ENCODE measurements around the gene ZDHHC20.

Gene ZDHHC20

DNA sequence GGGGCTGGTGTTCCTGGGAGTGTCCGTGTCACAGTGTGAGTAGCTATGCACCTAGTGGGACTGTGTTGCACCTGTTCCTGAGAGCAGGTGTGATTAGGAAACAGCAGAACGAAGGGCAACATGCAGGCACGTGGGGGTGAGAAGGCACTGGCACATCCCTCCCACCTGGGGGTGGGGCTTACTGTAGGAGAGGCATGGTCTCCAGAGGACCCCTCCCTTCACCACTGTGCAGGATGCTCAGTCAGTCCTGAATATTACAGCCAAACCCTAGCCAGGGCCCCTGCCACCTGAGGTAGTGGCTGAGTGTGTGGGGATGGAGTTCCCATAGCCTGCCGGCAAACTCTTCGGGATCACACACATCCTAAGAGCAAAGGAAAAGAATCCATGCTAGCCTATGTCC, 99.2 kb downstream of the ZDHHC20 start:
- no peak for DNase-seq

DNA sequence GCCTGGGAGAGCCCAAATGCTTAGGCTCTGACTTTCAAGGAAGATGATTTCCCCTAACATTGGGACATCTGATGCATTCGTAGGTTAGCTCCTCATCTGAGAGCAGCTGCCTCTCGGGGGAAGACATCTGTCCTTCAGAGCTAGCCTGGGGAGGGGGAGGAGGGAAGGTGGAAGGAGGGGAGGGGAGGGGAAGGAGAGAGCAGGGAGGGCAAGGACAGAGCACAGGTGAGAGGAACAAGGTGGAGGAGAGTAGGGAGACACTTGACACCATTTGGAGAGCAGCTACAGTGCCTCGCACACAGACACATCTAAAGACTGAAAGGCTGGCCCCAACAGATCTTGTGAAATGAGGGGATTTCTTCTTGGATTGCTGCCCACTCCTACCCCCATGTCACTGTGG, 103.8 kb downstream of the ZDHHC20 start:
- no peak for DNase-seq

DNA sequence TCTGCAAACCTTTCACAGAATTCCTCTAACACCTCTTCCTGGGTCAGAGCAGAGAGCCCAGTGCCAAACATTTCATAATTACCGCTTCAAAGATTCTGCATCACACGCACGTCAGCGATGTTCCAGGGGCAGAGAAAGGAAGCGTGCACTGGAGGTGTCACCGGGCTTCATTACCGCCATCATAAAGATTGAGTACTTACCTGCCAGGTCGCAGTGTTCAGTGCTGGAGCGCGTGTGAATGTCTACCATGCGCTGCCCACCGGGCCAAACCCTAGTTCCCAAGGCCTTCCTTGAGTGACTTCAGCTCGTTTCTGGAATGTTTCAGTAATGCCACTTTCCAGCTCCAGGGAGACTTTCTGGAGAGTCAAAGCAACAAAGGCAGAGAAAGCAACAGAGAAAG, 104.4 kb downstream of the ZDHHC20 start:
- DNase-seq = no peak

DNA sequence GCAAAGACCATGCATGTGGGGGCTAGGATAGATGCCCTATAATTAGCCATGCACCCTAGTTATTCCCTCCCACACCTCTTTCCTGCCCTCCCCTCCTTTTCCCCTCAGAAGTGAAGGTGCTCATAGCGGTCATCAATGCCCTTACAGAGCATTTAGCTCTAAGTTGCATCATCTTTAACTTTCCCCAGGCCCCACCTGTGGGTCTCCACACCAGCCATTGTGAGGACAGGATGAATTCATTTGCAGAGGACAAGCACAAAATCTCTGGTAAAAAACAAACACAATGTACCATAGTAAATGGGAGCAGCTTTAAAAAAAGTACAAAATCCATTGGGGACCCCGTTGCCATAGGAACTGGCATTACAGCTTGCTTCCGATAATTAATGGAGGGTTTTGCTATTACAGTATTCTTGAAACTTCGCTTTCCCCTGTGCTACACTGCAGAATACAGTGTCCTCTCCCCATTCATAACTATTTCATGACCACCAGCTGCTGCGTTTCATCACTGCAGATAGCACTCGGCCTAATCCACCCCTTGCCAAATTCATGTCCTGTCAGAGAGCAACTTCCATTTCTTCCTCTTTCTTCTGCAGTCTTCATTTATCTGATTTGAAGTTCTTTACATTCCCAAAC, 110.5 kb downstream of the ZDHHC20 start:
- no peak for DNase-seq

DNA sequence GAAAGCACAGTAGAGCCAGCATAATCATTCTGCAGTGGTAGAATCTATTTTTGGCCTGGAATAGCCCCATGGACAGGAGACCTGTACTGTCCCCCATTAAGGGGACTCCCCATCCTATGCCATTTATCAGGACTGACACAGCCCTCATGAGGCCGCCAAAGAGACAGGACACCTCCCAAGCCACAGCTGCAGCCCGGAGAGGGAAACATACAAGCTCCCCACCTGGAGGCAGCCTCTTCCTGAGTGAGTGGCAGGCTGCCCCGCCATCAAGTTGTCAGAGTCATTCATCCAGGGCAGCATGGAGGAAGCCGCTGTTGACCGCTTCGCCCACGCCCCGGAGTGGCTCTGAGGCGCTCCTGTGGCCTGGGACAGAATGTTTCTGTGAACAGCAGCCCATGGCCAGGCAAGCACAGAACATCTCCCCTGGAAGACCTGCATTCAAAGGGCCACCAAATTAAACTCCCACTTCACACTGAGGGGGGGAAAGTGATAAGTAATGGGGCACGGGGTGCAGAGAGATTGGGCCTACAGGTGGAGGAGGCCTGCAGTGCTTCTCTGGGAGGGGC, 111.3 kb downstream of the ZDHHC20 start:
- no peak for DNase-seq

DNA sequence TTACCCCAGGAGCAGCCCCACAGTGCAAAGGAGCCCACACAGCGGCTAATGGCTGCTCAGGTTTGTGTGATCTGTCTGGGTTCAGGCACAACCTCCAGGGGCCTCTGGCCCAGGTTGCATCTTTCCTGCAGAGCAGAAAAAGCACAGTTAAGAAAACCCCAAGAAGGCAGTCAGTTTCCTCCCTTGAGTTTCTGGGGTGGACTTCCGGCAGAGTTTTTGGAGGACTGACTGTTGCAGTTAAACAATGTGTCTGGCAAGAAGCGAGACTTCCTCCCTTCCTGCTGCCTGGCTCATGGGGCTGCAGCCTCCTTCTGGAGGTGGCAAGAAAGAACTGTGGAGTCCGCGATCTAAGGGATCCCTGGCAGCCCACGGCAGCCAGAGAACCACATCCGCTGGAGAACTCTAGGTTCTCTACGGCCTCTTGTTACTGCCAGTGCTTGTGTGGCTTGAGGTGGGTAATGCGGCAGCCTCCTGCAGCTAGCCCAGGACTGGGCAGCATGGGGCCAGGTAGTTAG, 114.4 kb downstream of the ZDHHC20 start:
- peak in 5 of 6 experiments; percentile 7 to 55 (median 43) for DNase-seq

DNA sequence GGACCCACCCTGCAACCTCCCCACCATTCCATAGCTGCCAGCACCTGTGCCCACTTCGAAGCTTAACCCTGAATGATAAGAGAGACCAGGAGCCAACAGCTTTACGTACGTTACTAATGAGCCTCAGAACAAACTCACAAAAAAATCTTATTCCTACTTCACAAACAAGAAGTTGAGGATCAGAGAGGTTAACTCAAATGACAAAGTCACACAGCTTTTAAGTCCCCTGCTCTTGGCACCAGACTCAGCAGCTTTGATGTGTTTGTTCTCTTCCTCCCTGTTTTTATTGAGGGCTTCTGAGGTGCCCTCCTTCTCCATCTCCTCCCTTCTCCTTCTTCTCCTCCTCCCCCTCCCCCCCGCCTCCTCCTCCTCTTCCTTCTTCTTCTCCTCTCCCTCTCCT, 115.4 kb downstream of the ZDHHC20 start:
- DNase-seq = no peak

DNA sequence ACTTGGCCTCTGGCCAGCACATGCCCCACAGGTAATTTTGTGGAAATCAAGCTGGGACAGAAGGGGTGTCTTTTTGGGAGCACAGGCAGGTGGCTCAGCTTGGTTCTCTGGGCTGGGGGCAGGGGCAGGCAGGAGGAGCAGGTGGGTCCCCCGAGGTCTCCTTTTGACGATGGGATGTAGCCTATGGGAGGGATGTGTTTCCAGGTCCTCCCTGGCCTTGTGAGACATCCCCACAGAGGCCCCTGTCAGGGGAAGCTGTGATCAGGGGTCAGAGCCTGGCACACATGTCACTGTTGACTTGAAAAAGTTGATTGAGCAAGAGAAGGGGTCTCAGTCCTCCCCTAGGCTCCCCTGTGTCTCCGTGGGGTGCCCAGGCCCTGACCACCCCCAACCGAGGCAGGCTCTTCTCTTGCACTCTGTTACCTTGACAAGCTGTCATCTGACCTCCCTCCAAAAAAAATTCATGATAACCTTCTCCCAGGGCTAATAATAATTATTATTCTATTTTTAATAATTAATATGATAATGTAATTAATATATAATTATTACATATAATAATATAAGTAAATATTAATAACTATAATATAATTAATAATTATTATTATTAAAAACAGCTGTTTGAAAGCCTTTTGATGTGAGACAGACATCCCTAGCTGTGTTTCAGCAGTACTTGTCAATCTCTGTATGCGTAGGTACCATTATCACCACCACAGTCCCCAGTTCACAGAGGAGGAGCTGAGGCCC, 116.2 kb downstream of the ZDHHC20 start:
- no peak for DNase-seq

DNA sequence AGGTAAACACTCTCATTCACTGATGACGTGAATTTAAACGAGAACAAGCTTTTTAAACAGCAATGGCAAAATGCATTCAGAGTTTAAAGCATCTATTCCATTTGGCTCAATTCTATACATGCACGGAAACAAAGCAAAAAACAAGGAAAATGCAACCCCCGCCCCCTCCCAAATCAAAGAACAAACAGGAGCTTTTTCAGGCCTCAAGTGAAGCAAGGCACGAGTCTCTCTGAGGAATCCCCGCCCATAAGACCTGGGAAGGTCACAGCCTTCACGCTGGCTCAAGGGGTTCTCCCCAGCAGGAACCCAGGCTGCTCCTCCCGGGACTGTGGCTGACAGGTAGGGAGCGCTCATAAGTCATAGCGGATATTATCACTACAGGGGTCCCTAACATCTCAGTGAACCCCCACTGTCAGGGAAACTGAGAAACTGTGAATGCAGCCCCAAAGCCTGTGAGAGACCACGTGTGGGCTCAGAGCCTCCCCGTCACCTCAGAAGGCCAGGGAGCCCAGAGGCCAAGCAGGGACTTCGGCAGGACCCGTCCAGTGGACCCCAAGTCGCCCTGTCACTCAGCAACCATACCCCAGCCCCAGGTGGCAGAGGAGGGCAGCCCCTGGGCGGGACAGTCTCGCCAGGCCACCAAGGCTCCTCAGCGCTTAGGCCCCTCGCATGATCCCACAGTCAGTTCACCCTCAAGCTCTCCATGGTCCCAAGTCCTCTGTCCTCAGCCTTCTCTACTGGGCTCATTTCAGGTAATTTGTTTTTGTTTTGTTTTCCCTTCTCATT, 117.3 kb downstream of the ZDHHC20 start:
- DNase-seq = no peak

DNA sequence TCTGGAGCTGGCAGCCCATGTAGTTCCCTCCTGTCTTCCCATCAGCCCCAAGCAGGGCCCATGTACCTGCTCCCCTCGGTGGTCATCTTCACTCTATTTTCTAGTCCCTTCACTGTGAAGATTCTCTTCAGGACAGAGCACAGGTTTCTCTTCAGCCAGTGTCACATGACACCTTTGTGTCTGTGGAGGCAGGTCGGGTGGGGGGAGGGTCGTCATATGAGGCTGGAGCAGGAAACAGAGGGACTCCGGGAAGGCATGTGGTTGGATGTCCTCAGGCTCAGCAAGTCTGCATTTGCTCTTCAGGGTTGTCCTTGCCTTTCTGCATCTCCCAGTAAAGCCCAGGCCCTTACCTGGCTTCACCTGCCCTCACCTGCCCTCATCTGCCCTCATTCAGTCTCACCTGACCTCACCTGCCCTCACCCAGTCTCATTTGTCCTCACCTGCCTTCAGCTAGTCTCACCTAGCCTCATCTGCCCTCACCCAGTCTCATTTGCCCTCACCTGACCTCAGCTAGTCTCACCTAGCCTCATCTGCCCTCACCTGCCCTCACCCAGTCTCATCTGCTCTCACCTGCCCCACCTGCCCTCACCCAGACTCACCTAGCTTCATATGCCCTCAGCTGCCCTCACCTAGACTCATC, 120.3 kb downstream of the ZDHHC20 start:
- DNase-seq = no peak

DNA sequence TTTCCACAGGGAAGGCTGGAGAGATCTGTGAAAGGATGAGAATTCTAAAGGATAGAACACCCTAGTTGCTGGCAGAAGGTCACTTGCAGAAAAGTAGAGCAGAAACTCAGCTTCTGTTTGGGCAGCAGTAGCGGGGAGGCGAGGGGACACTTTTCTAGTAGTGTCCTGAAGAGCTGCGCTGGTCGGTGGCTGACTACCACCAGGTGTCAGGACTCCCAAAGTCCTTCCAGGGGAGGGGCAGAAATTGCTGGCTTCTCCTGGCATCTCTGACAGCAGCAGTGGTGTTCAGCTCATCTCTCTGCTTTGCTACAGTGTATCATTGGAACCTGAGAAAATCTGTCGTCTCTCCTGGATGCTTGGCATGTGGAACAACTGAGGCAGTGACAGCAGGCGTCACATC, 120.9 kb downstream of the ZDHHC20 start:
- no peak for DNase-seq

DNA sequence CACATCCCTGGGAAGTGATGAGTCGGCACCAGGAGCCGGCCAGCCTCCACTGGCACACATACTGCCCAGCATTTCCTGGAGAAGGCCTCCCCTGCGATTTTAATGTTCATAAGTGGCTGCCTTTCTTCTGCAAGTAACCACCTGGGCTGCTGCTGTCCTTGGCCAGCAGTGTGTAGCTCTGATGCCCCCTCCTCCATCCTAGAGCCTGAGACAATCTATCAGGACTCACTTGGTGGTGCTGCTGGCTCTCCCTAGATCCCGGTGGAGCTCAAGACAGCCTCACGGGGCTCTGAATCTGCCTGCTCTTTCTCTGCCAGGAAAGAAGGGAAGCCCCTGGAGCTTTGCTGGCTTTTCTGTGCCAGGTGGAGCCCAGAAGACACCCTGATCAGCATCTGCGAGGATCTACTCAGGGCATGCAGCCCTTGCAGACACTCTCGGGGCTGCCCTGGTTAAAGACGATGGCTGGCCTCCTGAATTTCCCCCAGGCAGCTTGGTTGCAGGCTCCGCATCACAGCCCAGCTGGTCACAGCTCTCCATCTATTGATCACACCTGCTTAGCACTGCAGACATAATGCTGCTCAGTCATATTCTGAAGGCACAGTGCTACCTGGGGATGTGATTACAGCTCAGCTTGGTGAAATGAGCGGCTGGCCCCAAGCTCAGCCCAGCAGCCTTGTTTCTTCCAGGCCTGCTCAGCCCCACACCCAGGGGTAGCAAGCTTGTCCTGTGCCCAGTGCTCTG, 122.3 kb downstream of the ZDHHC20 start:
- no peak for DNase-seq

DNA sequence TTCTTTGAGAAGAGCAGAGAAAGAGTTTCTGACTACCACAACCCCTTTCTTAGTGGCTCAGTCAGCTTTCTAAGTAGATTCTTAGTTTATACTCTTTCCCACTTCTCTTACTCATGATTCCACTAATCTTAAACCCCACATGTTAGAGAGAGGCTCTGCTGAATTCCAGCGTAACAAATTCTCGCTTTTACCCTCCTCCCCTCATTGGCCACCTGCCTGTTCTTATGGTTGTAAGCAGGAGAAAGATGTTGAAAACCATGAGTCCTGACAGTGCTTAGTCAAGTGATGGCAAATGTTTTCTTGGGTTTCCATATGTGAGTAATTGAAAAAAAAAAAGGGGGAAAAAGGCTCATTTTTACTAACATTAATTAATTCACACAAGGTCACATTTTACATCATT, 125.9 kb downstream of the ZDHHC20 start:
- no peak for DNase-seq

DNA sequence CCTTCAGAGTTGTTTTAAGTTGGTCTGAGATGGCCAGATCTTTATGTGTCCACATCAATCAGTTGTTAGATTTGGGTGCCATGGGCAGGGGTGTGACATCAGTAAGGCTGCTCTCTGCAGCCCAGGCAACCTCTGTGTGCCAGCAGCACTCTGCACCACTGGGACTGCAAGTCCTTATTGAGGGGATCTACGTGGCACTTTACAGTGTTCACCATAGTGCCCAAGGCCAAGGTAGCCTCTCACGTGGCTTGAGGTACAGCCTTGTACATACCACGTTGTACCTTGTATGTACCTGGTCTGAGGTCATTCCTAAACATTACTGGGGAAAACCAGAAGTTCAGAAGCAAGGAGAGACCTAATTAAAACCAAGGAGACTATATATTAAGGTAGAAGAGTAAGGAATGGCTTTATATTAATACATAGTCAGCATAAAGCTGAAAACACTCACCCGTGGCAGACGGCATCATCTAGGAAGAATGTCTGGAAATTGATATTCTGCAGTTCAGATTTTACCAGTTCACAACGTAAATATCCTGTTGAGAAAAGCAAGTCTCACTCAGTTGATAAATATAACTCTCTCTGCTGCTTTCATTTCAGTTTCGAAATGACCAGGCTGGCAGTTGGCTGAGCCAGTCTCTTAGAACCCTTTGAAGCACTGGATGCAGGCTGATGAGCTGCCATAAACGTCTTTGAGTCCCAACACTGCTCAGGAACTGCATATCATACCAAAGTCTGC, 128.8 kb downstream of the ZDHHC20 start:
- no peak for DNase-seq

DNA sequence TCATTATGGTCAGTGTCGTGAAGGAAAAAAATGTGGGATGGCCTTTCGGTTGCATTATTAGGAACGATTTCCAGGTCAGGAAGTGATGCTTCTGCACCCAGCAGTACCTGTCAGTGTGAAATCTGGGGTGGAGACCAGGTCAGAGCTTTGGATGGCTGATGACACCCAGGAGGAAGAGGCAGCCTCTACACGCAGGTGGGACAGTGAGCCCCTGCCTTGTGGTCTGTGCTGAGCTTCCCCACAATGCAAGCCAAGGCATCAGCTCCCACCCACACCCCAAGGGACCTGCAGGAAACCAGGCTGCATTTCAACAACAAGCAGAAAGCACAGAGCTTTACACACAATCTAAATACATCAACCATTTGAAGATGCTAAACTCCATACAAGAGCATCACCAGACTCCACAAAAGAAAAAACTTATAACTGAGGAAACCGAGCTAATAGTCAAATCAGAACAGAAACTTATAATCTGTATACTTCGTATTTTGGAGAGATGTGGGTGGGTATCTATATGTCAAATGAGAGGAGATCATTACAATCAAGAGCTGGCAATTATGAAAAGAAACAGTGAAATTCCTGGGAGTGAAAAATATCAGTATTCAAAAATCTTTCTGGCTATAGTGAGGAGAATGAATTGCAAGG, 130.1 kb downstream of the ZDHHC20 start:
- DNase-seq = no peak

DNA sequence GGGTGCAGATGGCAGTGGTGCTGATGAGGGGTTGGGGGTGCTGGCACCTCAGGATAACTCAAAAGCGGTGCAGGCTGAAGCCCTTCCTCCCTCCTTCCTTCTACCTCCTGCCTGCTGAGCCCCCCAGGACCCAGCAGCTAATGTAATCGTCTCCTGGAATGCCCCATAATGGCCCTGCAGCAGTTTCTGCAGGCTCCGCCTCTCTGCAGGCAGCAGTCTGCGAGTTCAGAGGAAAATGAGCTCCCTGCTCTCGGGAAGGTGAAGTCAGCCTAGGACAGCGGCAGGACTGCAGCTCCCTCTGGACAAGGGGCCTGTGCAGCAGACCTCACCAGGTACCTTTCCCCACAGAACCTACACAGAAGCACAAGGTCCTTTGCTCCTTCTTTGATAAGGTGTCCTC, 130.9 kb downstream of the ZDHHC20 start:
- DNase-seq = no peak

DNA sequence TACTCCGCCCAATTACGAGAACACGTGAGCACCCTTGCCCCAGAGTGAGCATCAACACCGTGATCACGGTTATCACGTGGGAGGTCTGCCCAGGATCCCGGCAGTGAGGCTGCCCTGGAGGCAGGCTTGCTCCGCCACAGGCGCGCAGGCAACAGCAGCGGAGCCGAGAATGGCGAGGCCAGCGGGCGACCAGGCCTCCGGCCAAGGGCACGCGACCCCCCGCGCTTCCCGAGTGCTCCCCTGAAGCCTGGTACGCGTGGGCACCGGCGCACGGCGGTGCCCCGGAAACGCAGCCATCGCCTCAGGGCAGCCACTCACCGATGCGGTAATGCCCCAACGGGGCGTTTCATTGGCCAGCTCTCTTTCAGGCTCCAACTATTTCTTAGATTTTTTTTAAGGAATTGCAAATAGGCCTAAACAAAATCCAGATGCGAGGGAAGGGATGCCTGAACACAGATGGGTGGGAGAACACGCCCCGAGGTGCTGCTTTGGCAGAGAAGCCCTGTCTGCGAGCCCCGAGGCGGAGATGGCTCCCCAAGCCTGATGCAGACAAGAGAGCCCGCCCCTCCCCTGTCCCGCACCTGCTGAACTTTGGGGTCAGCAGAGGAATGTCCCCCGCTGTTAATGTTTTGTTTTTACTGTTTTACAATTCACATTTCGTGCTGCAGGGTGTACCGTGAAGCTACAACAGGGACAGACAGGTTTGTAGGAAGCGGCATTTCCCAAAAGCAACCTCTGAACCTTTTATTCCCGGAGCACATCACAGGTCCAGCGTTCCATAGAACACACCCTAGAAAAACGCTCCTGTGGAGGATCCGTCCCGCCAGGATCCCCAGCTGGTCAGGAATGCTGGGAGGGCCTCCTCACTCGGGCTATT, 132.7 kb downstream of the ZDHHC20 start:
- peak in 2 of 6 experiments; percentile 9 to 51 for DNase-seq

DNA sequence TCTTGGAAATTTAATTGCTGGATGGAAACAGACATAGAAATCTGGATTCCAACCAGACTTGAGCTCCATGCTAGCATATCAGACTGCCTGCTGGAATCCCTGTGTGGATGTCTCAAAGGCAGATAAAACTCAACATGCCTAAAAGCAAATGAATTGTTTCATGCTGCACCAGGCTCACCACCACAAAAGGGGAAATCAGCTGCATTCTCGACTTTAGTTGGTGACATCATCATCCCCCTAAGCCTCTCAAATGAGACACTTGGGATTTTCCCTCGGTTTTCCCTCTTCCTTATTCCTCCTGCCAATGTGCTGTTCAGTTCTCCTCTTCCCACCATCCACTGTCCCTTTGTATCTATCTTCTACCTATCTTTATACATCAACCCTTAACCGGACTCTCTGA, 134.3 kb downstream of the ZDHHC20 start:
- DNase-seq = no peak

DNA sequence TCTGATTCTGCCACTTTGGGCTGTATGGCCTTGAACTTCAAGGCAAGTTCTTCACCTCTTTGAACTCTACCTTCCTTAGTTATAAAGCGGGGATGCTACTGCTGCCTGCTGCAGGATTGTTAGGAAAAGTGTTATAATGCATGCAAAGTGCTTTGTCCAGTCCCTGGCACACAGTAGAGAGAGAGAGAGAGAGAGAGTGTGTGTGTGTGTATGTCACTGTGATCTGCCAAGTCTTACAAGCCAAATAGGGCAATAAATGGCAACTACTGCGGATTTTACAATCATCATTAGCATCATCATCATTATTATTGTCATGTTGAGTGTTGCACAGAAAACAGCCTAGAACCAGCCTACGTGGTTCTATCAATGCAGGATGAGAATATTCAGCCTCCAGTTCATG, 136.1 kb downstream of the ZDHHC20 start:
- no peak for DNase-seq
